KMS-11 (cell line): ENCODE data around the gene GDF10.

Experiments used
- H2AFZ ChIP-seq: fragments of 200-600 bp; sonication (generic); 2 replicates; pipeline ENCODE4 v1.6.1; 2016; ENCODE audit warnings: antibody characterized with exemption, mixed run types, low read depth
- H3K27ac ChIP-seq: fragments of 200-600 bp; sonication (generic); 2 replicates; pipeline ENCODE4 v1.6.1; 2016; ENCODE audit warnings: mild to moderate bottlenecking, mixed run types
- H3K27me3 ChIP-seq: fragments of 200-600 bp; sonication (generic); 2 replicates; pipeline ENCODE4 v1.6.1; 2017; ENCODE audit warnings: mild to moderate bottlenecking, low read depth, mixed run types, moderate library complexity; ENCODE audit not compliant: insufficient read depth
- H3K36me3 ChIP-seq: fragments of 200-600 bp; sonication (generic); 2 replicates; pipeline ENCODE4 v1.6.1; 2017; ENCODE audit warnings: mild to moderate bottlenecking, mixed run types; ENCODE audit not compliant: insufficient read depth
- H3K4me1 ChIP-seq: fragments of 200-600 bp; sonication (generic); 2 replicates; pipeline ENCODE4 v1.6.1; 2016; ENCODE audit warnings: mild to moderate bottlenecking, low read depth, mixed run types; ENCODE audit not compliant: poor library complexity, severe bottlenecking
- H3K4me2 ChIP-seq: fragments of 200-600 bp; sonication (generic); 2 replicates; pipeline ENCODE4 v1.7.0; 2016; ENCODE audit warnings: mild to moderate bottlenecking, mixed run types
- H3K4me3 ChIP-seq: fragments of 200-600 bp; sonication (generic); IDR thresholded peaks from 2 replicates; pipeline ENCODE4 v1.6.1; 2017; ENCODE audit warnings: low read depth, low read length, mixed read lengths; ENCODE audit not compliant: insufficient read depth
- H3K79me2 ChIP-seq: fragments of 200-600 bp; sonication (generic); 2 replicates; pipeline ENCODE4 v1.6.1; 2016; ENCODE audit warnings: low read depth, mixed run types; ENCODE audit not compliant: insufficient read depth
- H3K9ac ChIP-seq: fragments of 200-600 bp; sonication (generic); 2 replicates; pipeline ENCODE4 v1.6.1; 2016; ENCODE audit warnings: mild to moderate bottlenecking, mixed run types
- H4K20me1 ChIP-seq: fragments of 200-600 bp; sonication (generic); 2 replicates; pipeline ENCODE4 v1.6.1; 2016; ENCODE audit warnings: mild to moderate bottlenecking, mixed run types; ENCODE audit not compliant: insufficient read depth
- TF ChIP-seq, protein P1 (sequence below): fragments of 200-600 bp; sonication (generic); conservative IDR thresholded peaks from 2 replicates; pipeline ENCODE4 v1.6.1; 2017; ENCODE audit warnings: low read depth, mild to moderate bottlenecking, antibody characterized with exemption, low read length, moderate library complexity, mixed read lengths

The GDF10 gene

GRCh38 chr10:47298715-47299114 lies 1.3 kb upstream of the GDF10 start:
- Histone ChIP-seq H2AFZ (no peak overlapping the region), H3K27me3 (no peaks in the 10 kb centered on the region), H3K79me2 (no peaks in the 10 kb centered on the region), H3K4me3 (no peak overlapping the region), H3K4me2 (no peak overlapping the region), H3K4me1 (no peaks in the 10 kb centered on the region), H3K36me3 (no peaks in the 10 kb centered on the region), H3K9ac (no peak overlapping the region), H4K20me1 (no peaks in the 10 kb centered on the region), H3K27ac (no peak overlapping the region)
- TF ChIP-seq, protein P1, sequence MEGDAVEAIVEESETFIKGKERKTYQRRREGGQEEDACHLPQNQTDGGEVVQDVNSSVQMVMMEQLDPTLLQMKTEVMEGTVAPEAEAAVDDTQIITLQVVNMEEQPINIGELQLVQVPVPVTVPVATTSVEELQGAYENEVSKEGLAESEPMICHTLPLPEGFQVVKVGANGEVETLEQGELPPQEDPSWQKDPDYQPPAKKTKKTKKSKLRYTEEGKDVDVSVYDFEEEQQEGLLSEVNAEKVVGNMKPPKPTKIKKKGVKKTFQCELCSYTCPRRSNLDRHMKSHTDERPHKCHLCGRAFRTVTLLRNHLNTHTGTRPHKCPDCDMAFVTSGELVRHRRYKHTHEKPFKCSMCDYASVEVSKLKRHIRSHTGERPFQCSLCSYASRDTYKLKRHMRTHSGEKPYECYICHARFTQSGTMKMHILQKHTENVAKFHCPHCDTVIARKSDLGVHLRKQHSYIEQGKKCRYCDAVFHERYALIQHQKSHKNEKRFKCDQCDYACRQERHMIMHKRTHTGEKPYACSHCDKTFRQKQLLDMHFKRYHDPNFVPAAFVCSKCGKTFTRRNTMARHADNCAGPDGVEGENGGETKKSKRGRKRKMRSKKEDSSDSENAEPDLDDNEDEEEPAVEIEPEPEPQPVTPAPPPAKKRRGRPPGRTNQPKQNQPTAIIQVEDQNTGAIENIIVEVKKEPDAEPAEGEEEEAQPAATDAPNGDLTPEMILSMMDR, result no peak

- Histone ChIP-seq H2AFZ (no peak overlapping the region), H3K36me3 (no peaks in the 10 kb centered on the region), H3K79me2 (no peaks in the 10 kb centered on the region), H3K27ac (no peak overlapping the region), H3K27me3 (no peaks in the 10 kb centered on the region), H4K20me1 (no peaks in the 10 kb centered on the region), H3K4me1 (no peaks in the 10 kb centered on the region), H3K9ac (no peak overlapping the region), H3K4me2 (no peak overlapping the region), H3K4me3 (no peak overlapping the region)
- TF ChIP-seq, protein P1, result no peak
Observed at GRCh38 chr10:47300429-47300931, 483 bp downstream of the GDF10 start.

- H3K4me1 ChIP-seq, result no peaks in the 10 kb centered on the region
- no peaks in the 10 kb centered on the region for H3K36me3 ChIP-seq
- no peak overlapping the region for H3K9ac ChIP-seq
- TF ChIP-seq, protein P1, result no peak
- no peak overlapping the region for H3K4me3 ChIP-seq
- H3K27me3 ChIP-seq, result no peaks in the 10 kb centered on the region
- H4K20me1 ChIP-seq, result no peaks in the 10 kb centered on the region
- no peak overlapping the region for H2AFZ ChIP-seq
- no peaks in the 10 kb centered on the region for H3K79me2 ChIP-seq
- H3K4me2 ChIP-seq, result no peak overlapping the region
- no peak overlapping the region for H3K27ac ChIP-seq
Observed at GRCh38 chr10:47301833-47302232, 1.8 kb downstream of the GDF10 start.

DNA sequence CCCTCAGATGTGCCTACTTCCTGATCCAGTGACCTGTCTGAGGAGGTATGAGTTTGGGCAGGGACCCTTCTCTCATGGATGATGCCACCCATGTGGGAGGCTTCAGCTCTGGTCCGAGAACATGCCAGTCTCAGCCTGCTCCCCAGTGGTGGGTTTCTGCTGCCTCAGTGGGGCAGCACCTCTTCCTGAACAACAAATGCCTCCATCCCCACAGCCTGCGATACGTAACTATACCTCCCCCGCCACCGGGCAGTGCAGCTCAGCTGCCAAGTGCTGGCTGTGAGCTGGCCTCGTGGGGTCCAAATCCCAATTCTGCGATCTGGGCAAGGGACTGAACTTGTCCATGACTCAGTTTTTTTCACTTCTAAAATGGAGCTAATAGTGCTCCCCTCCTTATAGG lies 3.1 kb downstream of the GDF10 start:
- no peak overlapping the region for H3K9ac ChIP-seq
- H3K36me3 ChIP-seq, result no peaks in the 10 kb centered on the region
- H2AFZ ChIP-seq, result no peak overlapping the region
- H3K27me3 ChIP-seq, result no peaks in the 10 kb centered on the region
- no peaks in the 10 kb centered on the region for H3K4me1 ChIP-seq
- TF ChIP-seq, protein P1, result no peak
- H3K4me3 ChIP-seq, result no peak overlapping the region
- H3K27ac ChIP-seq, result no peak overlapping the region
- no peaks in the 10 kb centered on the region for H4K20me1 ChIP-seq
- no peak overlapping the region for H3K4me2 ChIP-seq
- no peaks in the 10 kb centered on the region for H3K79me2 ChIP-seq

- H4K20me1 ChIP-seq, result no peaks in the 10 kb centered on the region
- H3K79me2 ChIP-seq, result no peaks in the 10 kb centered on the region
- no peak overlapping the region for H3K4me2 ChIP-seq
- H3K36me3 ChIP-seq, result no peaks in the 10 kb centered on the region
- no peak overlapping the region for H3K4me3 ChIP-seq
- TF ChIP-seq, protein P1, result no peak
- no peaks in the 10 kb centered on the region for H3K27me3 ChIP-seq
- no peaks in the 10 kb centered on the region for H3K4me1 ChIP-seq
- H2AFZ ChIP-seq, result no peak overlapping the region
- H3K27ac ChIP-seq, result no peak overlapping the region
- no peak overlapping the region for H3K9ac ChIP-seq
Observed at GRCh38 chr10:47303866-47304265, 3.9 kb downstream of the GDF10 start.
